ENCODE measurements around the gene PRKG1. TPM values are rescaled to one million over a fixed set of nuclear protein-coding genes. Genes with fewer than 3 reads are reported as not detected.
"Not testable (repeated sequence)": the region's sequence is repeated elsewhere in the genome, so short reads cannot be mapped to it uniquely, and the experiment has no call there.

Gene PRKG1
- total RNA-seq, 4 donors from 2014 or later: 26.5 to 72.3 (median 58.1) TPM

DNA sequence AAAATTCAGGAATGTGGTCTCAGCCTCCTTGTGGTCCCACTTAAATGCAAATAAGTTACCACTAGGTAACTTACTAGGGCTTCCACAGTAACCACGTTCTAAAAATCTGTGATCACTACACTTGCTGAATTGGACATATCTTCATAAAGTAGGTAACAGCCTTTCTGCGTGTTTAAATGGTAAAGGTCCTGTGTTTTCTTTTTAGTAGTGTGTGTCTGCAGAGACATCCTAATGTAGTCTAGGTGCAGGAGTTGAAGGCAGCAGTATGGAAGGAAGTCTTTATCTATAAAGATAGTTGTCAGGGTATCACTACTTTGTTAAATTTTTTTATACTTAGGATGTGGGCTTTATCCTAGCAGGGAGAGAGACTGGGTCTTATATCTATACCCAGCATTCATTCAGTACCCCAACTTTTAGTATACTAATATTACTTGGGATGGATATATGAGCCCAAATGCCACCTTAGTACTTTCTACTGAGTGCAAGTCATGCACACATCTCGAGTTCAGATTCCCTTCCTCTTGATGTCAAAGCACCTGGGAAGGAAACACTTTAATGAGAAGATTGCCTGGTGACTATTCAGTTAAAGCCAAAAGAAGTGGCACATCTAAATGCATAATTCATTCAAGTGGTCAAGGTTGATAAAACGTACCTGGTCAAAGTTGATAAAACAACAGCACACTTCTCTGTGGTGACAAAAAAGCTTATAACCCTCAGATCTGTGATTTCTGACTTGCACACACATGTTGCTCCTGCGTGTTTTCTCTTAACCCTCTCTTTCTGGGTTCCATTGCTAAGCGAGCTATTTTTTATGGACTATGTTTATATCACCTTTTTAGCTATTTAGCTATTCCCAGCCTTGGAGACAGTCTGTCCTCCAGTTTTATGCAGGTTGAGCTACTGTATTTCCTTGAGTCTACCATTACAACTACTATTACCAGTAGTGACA, 958.7 kb downstream of the PRKG1 start:
- no peaks in the 10 kb centered on the region for H3K27me3 ChIP-seq
- no peak overlapping the region for H3K27ac ChIP-seq
- WGBS, 2 donors: 51 to 59% methylated on average over 6 of the region's 6 CpGs
- TF ChIP-seq POLR2A (IDR thresholded peaks at IDR 0.05): no peak
- TF ChIP-seq CTCF (IDR thresholded peaks at IDR 0.05): no peak
- no peaks in the 10 kb centered on the region for H3K4me1 ChIP-seq
- intact Hi-C loops (cut with DNase I): no loop called here
- no peaks in the 10 kb centered on the region for H3K9me3 ChIP-seq
- DNase-seq: no peak
- H3K36me3 ChIP-seq: no peaks in the 10 kb centered on the region
- no peak overlapping the region for H3K4me3 ChIP-seq (replicated peaks in 1 of 3)

DNA sequence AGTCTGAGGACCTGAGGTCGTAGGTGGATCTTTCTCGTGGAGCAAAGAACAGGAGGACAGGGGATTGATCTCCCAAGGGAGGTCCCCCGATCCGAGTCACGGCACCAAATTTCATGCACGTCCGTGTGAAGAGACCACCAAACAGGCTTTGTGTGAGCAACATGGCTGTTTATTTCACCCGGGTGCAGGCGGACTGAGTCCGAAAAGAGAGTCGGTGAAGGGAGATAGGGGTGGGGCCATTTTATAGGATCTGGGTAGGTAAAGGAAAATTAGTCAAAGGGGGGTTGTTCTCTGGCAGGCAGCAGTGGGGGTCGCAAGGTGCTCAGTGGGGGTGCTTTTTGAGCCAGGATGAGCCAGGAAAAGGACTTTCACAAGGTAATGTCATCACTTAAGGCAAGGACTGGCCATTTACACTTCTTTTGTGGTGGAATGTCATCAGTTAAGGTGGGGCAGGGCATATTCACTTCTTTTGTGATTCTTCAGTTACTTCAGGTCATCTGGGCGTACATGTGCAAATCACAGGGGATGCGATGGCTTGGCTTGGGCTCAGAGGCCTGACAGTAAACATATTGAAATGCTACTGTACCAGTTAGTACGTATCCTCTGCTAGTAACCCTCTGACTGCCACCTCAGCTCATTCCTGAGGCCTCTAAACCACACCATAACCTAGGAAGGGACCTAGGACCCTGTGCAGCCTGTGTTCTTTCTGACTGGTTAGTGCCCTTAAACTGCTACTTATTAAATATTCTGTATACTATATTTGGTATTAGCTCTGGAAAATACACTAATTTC, 964.9 kb downstream of the PRKG1 start:
- H3K36me3 ChIP-seq; H3K9me3 ChIP-seq; H3K27ac ChIP-seq; DNase-seq; H3K4me3 ChIP-seq (replicated peaks in 1 of 3); H3K27me3 ChIP-seq; intact Hi-C loops (cut with DNase I); H3K4me1 ChIP-seq: not testable (repeated sequence)
- WGBS, 2 donors: 92% methylated on average over 15 of the region's 15 CpGs

- Histone ChIP-seq H3K36me3 (no peaks in the 10 kb centered on the region), H3K27me3 (no peaks in the 10 kb centered on the region), H3K4me3 (replicated peaks in 1 of 3) (no peak overlapping the region), H3K27ac (no peak overlapping the region), H3K9me3 (no peaks in the 10 kb centered on the region), H3K4me1 (no peaks in the 10 kb centered on the region)
- 61 to 87% methylated on average over 2 of the region's 2 CpGs for WGBS, 2 donors
- no peak for DNase-seq
- intact Hi-C loops (cut with DNase I): no loop called here
- TF ChIP-seq POLR2A (IDR thresholded peaks at IDR 0.05): no peak
- no peak for TF ChIP-seq CTCF (IDR thresholded peaks at IDR 0.05)
Observed at GRCh38 chr10:52040486-52040885, 966.2 kb downstream of the PRKG1 start.

GRCh38 chr10:52043811-52044210, 969.5 kb downstream of the PRKG1 start:
- no peak for TF ChIP-seq POLR2A (IDR thresholded peaks at IDR 0.05)
- TF ChIP-seq CTCF (IDR thresholded peaks at IDR 0.05): no peak
- Histone ChIP-seq H3K4me1 (no peaks in the 10 kb centered on the region), H3K27ac (no peak overlapping the region), H3K36me3 (no peaks in the 10 kb centered on the region), H3K9me3 (no peaks in the 10 kb centered on the region), H3K4me3 (replicated peaks in 1 of 3) (no peak overlapping the region), H3K27me3 (no peaks in the 10 kb centered on the region)
- DNase-seq: no peak
- intact Hi-C loops (cut with DNase I): no loop called here

DNA sequence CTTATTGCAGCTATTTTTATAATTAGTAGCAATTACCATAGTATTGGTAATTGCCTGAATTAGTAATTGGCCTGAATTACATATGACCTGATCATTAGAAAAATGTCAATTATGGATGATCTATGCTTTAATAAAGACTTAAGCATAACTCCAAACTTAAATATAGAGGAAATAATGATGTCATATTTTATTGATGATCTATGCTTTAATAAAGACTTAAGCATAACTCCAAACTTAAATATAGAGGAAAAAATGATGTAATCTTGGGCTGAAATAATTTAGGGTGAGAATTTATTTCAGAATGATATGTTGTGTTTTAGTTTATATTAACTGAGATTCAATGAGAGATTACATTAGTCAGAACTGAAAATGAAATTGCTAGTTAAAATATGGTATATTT, 973.8 kb downstream of the PRKG1 start:
- H3K4me1 ChIP-seq: no peaks in the 10 kb centered on the region
- no peaks in the 10 kb centered on the region for H3K9me3 ChIP-seq
- DNase-seq: no peak
- TF ChIP-seq POLR2A (IDR thresholded peaks at IDR 0.05) (no peak), CTCF (IDR thresholded peaks at IDR 0.05) (no peak)
- no peak overlapping the region for H3K27ac ChIP-seq
- intact Hi-C loops (cut with DNase I): no loop called here
- no peaks in the 10 kb centered on the region for H3K27me3 ChIP-seq
- no peak overlapping the region for H3K4me3 ChIP-seq (replicated peaks in 1 of 3)
- H3K36me3 ChIP-seq: no peaks in the 10 kb centered on the region
